GM19463 (cell line): Measurements from ENCODE around the gene LMNA.
A peak's percentile ranks its signal among the peaks of the same experiment; 100 is the strongest.
"Not testable (repeated sequence)": the region's sequence is repeated elsewhere in the genome, so short reads cannot be mapped to it uniquely, and the experiment has no call there.

Source experiments
- ATAC-seq: cut with Tn5 transposase; IDR thresholded peaks from one replicate; pipeline ENCODE4 v1.9.1; 2021; ENCODE audit warnings: mild to moderate bottlenecking, moderate library complexity; ENCODE audit not compliant: unreplicated experiment

The LMNA gene

DNA sequence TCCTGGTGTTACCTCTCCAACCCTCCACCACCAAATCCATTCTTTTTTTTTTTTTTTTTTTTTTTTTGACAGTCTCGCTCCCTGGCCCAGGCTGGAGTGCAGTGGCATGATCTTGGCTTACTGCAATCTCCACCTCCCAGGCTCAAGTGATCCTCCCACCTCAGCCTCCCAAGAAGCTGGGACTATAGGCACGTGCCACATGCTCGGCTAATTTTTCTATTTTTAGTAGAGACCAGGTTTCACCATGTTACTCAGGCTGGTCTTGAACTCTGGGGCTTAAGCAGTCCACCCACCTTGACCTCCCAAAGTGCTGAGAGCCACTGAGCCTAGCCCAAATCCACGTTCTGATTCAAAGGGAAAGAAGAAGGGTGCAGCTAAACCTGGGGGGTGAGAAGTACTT is 6.5 kb downstream of the LMNA start:
- not testable (repeated sequence) for ATAC-seq

DNA sequence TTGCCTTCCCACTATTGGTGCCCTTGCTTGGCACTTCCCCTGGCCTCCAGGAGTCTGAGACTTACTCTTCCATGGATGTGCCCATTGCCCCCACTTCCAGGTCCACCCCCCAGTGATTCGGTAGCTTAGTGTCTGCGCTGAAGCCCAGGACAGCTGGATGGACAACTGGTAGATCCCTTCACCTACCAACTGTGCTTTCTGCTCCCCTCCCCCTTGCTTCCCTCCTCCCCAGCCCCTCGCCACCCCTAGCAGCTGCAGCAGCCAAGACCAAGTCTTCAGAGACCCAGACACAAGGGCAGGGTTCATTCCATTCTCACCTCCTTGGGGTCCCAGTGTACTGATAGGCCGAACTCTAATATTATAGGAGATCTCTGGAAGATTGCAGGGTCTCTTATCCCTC is 6.9 kb downstream of the LMNA start:
- ATAC-seq = no peak

DNA sequence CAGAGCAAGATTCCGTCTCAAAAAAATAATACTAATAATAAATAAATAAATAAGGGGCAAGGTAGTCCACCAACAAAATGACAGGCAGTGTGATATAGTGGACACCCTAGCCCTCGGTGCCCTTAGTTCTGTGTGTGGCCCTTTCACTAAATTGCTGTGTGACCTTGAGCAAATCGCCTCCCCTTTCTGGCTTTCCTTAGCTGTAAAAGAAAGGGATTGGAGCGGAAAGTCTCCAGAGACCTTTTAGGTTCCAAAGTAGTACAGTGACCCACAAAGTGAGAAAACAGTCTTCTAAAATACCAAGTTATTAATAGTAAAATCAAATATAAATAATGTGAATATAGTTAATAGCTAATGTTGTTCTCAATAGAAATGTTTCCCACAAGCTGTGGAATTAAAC is 7.6 kb downstream of the LMNA start:
- ATAC-seq = no peak

DNA sequence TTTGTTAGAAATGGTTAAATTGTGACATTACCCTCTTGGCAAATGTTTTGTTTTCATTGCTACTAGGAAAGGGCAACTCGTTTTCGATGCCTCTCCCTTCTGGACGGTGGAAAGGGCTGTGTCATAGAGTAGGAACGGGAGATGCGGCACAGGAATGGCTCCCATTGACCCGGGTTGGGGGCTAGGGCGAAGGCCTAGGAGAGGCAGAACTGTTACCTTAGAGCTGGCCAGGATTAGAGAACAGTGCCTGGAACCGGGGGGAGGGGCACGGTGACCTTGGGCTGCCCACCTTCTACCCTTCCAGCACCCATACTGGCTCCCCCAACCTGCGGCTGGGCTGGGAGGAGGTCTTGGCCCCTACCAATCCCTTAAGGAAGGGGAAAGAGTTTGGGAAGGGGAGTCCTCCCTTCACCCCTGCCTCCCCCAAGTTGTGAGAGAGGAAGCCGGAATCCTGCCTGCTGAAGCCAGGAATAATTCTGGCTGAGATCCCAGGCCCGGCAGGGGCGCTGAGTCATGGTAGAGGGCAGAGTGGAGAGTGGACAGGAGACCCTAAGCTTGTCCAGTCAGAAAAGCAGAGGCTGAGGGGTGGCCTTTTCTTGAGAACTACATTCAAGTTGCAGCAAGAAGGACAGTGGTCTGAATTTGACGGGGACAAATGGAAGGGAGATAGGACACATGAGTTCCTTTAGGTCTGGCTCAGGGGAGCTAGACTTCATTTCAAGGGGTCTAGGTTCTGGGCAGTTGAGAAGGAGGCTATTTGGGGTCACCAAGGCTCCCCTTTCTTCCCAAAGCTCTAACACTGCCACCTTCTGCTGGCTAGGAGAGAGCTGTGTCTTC is 8.2 kb downstream of the LMNA start:
- ATAC-seq = no peak

DNA sequence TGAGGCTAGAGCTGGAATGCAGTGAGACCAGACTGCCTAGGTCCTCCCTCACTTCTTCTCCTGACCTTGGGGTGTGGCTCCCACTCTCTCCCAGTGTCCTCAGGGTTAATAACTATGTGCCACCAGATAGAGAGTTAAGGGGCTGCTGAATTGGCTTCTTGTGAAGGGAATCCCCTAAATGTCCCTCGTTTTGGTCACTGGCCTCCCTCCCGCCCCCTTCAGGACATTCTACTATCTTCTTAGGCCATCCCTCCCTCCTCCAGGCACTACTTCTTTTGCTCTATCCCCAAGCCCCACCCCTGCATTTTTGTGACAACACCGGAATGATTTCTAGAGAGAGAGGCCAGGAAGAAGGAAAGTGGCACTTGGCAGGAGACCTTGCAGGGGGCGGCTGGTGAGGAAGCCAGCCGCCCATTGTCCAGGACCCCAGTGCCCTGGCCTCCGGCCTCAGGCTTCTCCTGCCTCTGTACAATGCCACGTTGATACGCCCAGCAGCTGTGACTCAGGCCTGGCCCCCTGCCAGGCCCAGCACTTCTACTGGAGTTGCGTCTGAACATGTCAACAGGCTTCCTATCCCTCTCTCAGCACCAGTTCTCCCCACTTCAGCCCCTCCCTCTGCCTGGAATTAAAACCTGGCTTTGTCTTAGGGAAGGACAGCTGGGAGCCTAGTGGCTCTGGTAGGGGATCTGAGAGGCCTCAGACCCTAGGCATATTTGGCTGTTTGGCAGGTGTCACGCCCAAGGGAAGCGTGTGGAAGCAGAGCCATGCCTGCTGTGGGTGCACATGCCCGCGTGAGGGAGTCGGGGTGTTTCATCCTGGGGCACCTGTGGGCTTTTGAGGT is 9.1 kb downstream of the LMNA start:
- ATAC-seq = peak; percentile 31

DNA sequence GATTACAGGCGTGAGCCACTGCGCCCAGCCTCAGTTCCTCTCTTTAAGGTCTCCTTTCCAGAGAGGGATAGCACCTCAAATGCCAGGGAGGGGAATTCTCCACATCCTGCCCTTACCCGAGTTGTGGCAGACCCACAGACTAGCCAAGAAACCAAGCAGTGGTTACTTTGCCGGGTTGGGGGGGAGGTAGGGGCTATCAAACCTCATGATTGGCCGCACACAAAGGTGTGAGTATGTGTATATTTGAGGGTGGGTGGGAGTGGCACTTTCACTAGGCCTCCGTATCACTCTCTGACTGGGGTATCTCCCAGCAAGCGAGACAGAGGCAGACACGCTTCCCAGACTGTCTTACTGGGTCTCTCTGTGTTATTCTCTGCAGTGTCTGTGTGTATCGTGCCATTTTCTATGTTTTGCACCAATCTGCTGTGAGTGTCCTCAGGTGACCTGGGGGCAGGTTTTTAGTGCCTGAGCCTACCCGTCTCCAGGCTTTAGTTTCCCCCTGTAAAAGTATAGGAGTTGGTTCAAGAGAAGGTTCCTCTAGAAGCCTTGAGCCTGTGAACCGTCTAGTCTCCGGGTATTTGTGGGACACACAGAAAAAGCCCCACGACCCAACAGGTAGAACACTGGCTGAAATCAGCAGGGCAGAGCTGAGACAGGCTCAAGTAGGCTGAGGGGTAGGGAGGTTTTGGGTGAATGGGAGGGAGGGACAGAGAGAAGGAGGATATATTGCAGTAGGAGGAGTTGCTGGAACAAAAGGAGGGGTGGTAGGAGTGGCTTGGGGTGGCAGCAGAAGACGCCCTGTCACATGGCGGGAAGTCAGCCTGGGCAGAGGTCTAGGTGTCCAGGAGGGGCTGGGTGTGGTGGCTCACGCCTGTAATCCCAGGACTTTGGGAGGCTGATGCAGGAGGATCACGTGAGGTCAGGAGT is 10.3 kb downstream of the LMNA start:
- ATAC-seq = no peak

DNA sequence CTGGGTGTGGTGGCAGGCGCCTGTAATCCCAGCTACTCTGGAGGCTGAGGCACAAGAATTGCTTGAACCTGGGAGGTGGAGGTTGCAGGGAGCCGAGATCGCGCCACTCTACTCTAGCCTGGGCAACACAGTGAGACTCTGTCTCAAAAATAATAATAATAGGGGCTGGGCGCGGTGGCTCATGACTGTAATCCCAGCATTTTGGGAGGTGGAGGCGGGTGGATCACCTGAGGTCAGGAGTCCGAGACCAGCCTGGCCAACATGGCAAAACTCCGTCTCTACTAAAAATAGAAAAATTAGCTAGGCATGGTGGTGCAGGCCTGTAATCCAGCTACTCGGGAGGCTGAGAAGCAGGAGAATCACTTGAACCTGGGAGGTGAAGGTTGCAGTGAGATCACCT is 11.0 kb downstream of the LMNA start:
- ATAC-seq = not testable (repeated sequence)

DNA sequence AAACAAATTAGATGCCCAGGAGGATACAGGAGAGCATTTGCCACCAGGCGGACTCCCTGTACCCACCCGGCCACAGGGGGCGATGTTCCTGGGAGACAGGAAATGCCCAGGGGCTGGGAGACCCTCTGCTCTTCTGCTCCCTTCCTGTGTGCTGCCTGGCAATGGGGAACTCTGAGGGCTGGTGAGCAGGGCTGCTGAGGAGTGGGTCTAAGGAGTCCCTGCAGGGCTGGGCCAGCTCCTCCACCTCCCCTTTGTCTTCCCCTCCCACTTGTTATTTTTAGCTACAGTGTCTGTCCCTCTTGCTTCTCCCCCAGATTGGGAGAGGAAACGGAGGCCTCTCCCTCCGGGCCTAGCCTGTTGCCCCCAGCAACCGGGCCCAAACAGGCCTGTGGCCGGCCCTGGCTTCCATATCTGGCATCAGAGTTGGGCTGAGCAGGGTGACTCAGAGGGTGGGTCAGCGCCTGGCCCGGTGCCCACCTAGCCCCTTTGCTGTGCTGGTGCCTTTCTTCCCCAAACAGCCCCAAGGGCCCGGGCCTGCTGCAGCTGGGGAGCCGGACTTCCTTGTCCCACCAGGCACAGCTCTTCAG is 11.6 kb downstream of the LMNA start:
- ATAC-seq = peak; percentile 29

DNA sequence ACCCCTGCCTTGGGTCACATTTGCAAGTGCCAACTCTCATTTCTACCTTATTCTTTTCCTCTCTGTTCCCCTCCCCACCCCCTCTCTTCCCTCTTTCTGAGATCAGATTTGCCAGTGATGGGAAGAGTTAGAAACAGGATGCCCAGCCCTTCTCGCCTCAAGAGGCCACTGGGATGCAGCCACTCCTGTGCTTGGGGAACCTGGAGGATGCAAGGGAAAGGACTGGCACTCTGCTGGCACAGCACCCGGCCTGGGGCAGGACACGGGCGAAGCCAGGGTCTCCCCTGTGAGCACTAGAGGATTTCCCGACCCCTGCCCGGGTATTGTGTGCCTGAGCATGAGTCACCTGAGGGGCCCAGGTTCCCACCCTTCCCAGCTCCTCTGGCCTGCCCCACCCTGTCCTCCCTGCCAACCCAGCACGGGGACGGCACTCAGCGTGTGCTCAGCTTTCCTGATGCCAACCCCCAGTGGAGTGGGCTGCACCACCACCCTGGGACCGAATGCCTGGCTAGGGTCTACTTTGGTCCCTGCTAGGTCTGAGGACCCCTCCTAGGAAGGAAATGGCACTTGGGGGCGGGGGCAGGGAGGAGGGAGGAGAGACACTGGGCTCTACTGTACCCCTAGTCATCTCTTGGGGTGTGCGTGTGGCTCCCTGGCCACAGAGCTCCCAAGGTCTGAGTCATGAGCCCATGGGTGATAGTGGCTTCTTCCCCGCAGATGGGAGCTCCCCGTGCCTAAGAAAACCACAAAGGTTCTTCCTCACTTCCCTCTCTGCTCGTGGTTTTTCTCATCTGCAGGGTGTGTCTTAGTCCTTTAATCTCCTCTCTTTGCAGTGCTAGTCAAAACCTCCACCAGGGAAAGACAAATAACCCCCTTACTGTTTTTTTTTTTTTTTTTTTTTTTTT is 12.4 kb downstream of the LMNA start:
- peak; percentile 46 for ATAC-seq

DNA sequence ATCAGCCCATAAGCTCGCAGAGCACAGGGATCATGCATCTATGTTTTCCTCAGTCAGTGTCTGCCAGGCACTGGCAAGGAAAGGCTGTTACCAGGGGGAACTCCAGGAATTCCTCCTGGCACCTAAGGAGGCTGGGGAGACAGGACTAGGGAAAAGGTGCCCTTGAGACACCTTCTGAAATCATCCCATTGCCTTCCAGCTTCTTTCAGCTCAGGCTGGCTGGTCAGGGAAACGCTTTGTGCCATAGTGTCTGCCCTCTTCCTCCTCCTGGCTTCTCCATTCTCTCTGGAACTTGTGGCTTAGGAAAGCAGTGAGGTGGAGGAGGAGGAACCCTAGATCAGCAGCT is 13.8 kb downstream of the LMNA start:
- no peak for ATAC-seq

DNA sequence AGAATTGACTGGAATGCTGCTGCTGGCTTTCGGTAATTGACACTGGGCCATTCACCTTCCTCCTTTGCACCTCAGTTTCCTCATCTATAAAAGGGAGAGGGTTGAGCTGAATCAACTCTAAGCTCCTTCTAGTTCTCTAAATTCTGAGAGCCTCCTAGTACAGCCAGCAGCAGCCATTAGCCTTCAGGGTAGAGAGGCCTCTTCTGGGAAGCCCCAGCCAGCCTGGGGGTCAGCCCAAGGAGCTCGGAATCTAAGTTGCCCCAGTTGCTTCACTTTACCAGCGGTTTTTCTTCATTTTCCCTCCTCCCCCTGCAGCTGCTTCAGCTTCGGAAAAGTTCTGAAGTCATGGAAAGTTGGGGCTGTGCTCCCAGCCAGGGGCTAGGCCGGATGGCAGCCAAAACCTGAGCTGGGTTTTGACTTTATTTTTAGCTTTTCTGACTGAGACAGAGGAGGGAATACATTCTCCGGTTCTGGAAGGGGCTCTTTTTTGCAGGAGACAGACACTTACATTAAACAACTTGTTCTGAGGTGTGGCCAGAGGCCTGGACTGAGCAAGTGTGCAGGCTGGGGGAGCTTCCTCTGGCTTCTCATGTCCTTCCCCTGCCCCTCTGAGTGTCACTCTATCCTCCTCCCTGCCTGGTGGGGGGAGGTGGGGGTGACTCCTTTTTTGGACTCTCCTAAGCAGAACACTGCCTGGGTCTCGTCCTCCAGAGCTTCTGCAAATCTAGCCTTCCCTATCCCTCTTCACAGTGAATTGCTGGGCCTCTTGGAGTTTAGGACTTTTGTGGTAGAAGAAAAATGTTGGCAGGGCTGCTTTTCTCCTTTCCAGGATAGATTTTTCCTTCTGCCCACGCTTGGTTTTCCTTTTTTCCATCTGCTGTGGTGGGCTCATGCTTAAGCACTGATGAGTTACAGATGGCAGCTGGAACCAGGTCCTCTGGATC is 14.4 kb downstream of the LMNA start:
- ATAC-seq = no peak

DNA sequence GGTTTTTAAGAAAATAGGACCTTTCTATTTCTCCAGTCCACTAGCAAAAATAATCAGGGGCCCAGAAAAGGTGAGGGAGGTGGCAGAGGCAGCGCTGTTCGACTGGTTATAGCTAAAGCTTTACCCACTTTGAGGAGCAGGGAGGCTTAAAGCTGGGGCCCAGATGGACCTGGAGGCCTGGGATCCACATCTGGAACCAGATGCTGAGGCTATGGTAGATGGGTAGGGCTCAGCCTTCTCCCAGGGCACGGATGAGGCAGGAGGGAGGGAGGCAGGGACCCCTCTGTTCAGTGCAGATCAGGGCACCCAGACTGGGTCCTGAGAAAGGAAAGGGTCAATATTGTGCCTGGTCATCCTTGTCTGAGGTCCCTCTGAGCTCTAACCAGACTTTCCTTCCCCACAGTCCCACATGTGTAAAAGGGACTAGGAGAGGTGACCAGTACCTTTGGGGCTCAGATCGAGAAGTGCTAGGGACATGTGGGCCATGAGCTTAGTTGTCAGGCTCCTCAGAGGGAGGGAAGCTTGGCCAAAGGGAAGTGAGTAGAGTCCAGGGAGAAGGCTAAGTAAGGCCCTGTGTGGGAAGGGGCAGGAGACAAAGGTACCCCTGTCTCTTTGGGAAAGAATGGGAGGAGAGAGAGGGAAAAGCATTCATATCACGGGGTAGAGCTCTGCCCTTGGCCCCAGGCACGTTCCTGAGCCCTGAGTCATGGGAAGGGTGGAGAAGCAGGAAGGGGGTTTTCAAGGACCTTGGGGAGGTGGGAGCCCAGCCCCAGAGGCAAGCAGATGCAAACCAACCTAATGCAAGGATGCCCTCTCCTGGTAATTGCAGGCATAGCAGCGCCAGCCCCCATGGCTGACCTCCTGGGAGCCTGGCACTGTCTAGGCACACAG is 15.4 kb downstream of the LMNA start:
- no peak for ATAC-seq

DNA sequence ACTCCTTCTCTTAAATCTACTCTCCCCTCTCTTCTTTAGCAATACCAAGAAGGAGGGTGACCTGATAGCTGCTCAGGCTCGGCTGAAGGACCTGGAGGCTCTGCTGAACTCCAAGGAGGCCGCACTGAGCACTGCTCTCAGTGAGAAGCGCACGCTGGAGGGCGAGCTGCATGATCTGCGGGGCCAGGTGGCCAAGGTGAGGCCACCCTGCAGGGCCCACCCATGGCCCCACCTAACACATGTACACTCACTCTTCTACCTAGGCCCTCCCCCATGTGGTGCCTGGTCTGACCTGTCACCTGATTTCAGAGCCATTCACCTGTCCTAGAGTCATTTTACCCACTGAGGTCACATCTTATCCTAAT is 16.0 kb downstream of the LMNA start:
- no peak for ATAC-seq

DNA sequence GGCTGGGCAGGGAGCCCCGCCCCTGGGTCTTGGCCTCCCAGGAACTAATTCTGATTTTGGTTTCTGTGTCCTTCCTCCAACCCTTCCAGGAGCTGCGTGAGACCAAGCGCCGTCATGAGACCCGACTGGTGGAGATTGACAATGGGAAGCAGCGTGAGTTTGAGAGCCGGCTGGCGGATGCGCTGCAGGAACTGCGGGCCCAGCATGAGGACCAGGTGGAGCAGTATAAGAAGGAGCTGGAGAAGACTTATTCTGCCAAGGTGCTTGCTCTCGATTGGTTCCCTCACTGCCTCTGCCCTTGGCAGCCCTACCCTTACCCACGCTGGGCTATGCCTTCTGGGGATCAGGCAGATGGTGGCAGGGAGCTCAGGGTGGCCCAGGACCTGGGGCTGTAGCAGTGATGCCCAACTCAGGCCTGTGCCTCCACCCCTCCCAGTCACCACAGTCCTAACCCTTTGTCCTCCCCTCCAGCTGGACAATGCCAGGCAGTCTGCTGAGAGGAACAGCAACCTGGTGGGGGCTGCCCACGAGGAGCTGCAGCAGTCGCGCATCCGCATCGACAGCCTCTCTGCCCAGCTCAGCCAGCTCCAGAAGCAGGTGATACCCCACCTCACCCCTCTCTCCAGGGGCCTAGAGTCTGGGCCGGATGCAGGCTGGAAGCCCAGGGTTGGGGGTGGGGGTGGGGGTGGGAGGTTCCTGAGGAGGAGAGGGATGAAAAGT is 20.4 kb downstream of the LMNA start:
- no peak for ATAC-seq

DNA sequence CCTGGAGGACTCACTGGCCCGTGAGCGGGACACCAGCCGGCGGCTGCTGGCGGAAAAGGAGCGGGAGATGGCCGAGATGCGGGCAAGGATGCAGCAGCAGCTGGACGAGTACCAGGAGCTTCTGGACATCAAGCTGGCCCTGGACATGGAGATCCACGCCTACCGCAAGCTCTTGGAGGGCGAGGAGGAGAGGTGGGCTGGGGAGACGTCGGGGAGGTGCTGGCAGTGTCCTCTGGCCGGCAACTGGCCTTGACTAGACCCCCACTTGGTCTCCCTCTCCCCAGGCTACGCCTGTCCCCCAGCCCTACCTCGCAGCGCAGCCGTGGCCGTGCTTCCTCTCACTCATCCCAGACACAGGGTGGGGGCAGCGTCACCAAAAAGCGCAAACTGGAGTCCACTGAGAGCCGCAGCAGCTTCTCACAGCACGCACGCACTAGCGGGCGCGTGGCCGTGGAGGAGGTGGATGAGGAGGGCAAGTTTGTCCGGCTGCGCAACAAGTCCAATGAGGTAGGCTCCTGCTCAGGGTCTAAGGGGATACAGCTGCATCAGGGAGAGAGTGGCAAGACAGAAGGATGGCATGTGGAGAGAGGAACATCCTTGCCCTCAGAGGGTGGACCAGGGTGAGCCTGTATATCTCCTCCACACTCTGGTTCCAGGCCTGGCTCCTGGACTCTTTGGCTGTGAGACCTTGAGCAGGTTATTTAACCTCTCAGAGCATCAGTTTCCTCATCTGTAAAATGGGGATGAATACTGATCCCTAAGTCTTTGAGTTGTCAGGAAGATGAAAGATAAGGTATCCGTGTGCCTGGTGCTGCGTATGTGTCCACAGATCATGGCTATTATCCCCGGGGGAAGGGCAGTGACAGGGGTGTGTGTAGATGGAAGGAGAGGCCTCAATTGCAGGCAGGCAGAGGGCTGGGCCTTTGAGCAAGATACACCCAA is 21.7 kb downstream of the LMNA start:
- ATAC-seq = no peak

DNA sequence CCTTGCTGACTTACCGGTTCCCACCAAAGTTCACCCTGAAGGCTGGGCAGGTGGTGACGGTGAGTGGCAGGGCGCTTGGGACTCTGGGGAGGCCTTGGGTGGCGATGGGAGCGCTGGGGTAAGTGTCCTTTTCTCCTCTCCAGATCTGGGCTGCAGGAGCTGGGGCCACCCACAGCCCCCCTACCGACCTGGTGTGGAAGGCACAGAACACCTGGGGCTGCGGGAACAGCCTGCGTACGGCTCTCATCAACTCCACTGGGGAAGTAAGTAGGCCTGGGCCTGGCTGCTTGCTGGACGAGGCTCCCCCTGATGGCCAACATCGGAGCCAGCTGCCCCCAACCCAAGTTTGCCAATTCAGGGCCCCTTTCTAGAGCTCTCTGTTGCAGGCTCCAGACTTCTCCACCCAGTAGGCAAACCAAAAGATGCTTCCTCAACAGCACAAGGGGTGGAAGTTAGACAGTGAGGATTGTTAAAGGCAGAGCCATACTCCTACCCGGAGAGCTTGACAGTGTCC is 22.5 kb downstream of the LMNA start:
- no peak for ATAC-seq
